ENCODE data around the gene SPAAR. TPM values are rescaled to one million over a fixed set of nuclear protein-coding genes. Genes with fewer than 3 reads are reported as not detected.

SPAAR gene
- polyA plus RNA-seq, 2 of the 4 experiments (the other 2 are of a cell fraction): not detected

DNA sequence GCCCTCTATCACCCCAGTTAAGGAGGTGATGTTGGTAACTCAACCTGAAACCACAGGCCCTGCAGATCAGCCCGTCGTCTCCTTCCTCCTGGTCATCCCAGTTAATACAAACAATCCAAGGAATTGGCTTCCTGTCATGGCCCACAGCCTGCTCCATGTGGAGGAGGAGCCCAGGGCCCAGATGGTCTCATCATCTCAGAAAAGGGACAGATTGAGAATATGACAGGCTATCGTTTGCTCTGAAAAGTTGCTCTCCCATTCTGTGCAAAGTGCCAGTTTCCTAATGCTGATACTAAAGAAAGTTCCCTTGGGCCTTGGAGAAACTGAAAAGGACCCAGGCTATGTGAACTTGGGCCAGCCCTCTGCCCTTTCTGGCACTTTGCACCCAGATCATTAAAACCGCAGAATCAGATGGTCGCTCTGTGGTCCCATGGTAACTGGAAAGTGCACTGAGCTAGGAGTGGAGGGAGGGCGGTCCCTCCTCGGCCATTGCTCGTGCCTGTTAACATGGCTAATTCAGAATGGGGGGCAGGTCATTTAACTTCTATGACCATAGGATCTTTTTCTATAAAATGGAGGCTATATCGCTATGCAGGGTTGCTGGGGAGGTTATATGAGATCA lies 675 bp upstream of the SPAAR start:
- 73% methylated on average over 9 of the region's 9 CpGs for WGBS (ENCODE audit: missing lambda C conversion rate)
- CTCF ChIA-PET: interaction anchor here (1.0 to 13.7 kb wide), 8 partner anchors 10 to 325 kb away, joined by 3 to 243 read pairs (median 12); no protein-coding TSS in a partner anchor
- Histone ChIP-seq H3K9me3 (no peaks in the 10 kb centered on the region), H3K4me3 (peak overlapping the region; percentile 12; the same call in 1 of the 3 replicates), H3K27ac (peak overlapping the region; percentile 93 to 99), H3K4me1 (peaks cover 56% of the 10 kb centered on the region), H3K4me2 (peak overlapping the region; percentile 68)
- ATAC-seq (no peak), DNase-seq (ENCODE audit: low read depth in 1 of 2, low spot score in 1 of 2) (no peak), FAIRE-seq (no peak)
- POLR2A ChIA-PET: no interaction called here
- TF ChIP-seq HOXA7 (CRISPR knock-in tag; IDR thresholded peaks at IDR 0.05) (no peak), FOSB (CRISPR knock-in tag; IDR thresholded peaks at IDR 0.05) (no peak), PHF8 (IDR thresholded peaks at IDR 0.05; ENCODE audit: borderline replicate concordance, low read depth) (no peak), MAFK (IDR thresholded peaks at IDR 0.05; ENCODE audit: partially characterized antibody) (no peak), RNF2 (IDR thresholded peaks at IDR 0.05; ENCODE audit: borderline replicate concordance, low read depth) (no peak)
- TF ChIP-seq, protein P1, sequence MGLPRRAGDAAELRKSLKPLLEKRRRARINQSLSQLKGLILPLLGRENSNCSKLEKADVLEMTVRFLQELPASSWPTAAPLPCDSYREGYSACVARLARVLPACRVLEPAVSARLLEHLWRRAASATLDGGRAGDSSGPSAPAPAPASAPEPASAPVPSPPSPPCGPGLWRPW (IDR thresholded peaks at IDR 0.05): no peak
- TF ChIP-seq, protein P2, sequence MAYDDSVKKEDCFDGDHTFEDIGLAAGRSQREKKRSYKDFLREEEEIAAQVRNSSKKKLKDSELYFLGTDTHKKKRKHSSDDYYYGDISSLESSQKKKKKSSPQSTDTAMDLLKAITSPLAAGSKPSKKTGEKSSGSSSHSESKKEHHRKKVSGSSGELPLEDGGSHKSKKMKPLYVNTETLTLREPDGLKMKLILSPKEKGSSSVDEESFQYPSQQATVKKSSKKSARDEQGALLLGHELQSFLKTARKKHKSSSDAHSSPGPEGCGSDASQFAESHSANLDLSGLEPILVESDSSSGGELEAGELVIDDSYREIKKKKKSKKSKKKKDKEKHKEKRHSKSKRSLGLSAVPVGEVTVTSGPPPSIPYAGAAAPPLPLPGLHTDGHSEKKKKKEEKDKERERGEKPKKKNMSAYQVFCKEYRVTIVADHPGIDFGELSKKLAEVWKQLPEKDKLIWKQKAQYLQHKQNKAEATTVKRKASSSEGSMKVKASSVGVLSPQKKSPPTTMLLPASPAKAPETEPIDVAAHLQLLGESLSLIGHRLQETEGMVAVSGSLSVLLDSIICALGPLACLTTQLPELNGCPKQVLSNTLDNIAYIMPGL (CRISPR knock-in tag; IDR thresholded peaks at IDR 0.05; ENCODE audit: borderline replicate concordance): no peak

DNA sequence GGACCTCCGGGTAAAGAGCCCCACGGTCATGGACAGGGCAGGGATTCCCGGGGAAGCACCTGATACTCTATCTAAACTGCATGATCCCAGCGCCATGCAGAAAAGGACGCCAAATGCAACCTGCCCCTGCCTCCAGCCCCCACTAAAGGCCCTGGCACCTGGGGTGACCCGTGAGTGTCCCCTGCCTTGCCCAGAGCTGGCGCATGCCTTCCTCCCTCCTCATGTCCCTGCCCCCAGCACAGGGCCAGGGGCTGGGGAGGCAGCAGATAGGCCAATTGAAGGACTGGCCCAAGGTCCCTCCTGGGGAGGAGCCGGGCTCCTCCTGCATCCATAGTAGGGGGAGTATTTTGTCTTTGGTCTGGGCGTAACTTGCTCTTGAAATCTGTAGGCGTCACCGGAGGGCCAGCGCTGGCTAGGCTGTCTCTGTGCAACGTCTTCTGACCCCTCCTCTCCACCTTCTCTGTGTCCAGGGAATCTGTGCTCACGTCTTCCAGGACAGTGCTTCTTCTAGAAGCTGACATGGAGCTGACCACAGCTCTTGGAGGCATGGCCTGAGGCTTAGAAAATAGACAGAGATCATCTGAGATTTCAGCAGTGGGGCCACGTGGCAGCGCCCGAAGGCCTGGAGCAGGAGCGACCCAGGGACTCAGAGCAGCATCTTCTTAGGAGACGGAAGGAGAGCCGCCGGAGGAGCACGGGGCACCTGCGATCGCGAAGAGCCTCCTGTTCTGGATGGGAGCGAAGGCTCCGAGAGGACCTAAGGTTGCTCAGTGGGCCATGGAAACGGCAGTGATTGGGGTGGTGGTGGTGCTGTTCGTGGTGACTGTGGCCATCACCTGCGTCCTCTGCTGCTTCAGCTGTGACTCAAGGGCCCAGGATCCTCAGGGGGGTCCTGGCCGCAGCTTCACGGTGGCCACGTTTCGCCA lies 660 bp downstream of the SPAAR start:
- no peaks in the 10 kb centered on the region for H3K9me3 ChIP-seq
- no peak overlapping the region for H3K4me2 ChIP-seq
- peak overlapping the region; percentile 93 to 99 for H3K27ac ChIP-seq
- ATAC-seq (no peak), FAIRE-seq (no peak), DNase-seq (ENCODE audit: low read depth in 1 of 2, low spot score in 1 of 2) (no peak)
- TF ChIP-seq, protein P3, sequence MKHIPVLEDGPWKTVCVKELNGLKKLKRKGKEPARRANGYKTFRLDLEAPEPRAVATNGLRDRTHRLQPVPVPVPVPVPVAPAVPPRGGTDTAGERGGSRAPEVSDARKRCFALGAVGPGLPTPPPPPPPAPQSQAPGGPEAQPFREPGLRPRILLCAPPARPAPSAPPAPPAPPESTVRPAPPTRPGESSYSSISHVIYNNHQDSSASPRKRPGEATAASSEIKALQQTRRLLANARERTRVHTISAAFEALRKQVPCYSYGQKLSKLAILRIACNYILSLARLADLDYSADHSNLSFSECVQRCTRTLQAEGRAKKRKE (CRISPR knock-in tag; IDR thresholded peaks at IDR 0.05; ENCODE audit: low read depth): no peak
- TF ChIP-seq, protein P2 (CRISPR knock-in tag; IDR thresholded peaks at IDR 0.05; ENCODE audit: borderline replicate concordance): no peak
- TF ChIP-seq CHD2 (IDR thresholded peaks at IDR 0.05; ENCODE audit: low read length, partially characterized antibody): no peak
- no peak for TF ChIP-seq KDM1A (IDR thresholded peaks at IDR 0.05; ENCODE audit: low read depth)
- TF ChIP-seq CHD4 (IDR thresholded peaks at IDR 0.05; ENCODE audit: borderline replicate concordance): no peak
- no peak for TF ChIP-seq HOXB5 (CRISPR knock-in tag; IDR thresholded peaks at IDR 0.05)
- TF ChIP-seq SREBF2 (IDR thresholded peaks at IDR 0.05): no peak
- TF ChIP-seq NPAS2 (CRISPR knock-in tag; IDR thresholded peaks at IDR 0.05; ENCODE audit: borderline replicate concordance): no peak
- TF ChIP-seq POLR2A (IDR thresholded peaks at IDR 0.05; ENCODE audit: low read length): no peak
- no peak for TF ChIP-seq ESRRA (IDR thresholded peaks at IDR 0.05; ENCODE audit: borderline replicate concordance, low read length)
- TF ChIP-seq HEYL (CRISPR knock-in tag; IDR thresholded peaks at IDR 0.05): no peak
- no peak for TF ChIP-seq HOXA7 (CRISPR knock-in tag; IDR thresholded peaks at IDR 0.05)
- TF ChIP-seq ZC3H11A (IDR thresholded peaks at IDR 0.05): no peak
- TF ChIP-seq, protein P4, sequence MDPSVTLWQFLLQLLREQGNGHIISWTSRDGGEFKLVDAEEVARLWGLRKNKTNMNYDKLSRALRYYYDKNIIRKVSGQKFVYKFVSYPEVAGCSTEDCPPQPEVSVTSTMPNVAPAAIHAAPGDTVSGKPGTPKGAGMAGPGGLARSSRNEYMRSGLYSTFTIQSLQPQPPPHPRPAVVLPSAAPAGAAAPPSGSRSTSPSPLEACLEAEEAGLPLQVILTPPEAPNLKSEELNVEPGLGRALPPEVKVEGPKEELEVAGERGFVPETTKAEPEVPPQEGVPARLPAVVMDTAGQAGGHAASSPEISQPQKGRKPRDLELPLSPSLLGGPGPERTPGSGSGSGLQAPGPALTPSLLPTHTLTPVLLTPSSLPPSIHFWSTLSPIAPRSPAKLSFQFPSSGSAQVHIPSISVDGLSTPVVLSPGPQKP (IDR thresholded peaks at IDR 0.05; ENCODE audit: low read depth, low read length): no peak
- TF ChIP-seq MYC (IDR thresholded peaks at IDR 0.05; ENCODE audit: borderline replicate concordance, low read length): no peak
- TF ChIP-seq RNF2 (IDR thresholded peaks at IDR 0.05; ENCODE audit: borderline replicate concordance, low read depth): no peak
- no peak for TF ChIP-seq NR3C1 (IDR thresholded peaks at IDR 0.05)
- no peak for TF ChIP-seq ZSCAN20 (CRISPR knock-in tag; IDR thresholded peaks at IDR 0.05)
- 94% methylated on average over 30 of the region's 34 CpGs for WGBS (ENCODE audit: missing lambda C conversion rate)
- no peak overlapping the region for H3K4me3 ChIP-seq
- ChIA-PET POLR2A (no interaction called here), CTCF (interaction anchor here (0.6 to 13.7 kb wide), 32 partner anchors 7 to 327 kb away, joined by 3 to 243 read pairs (median 4); partner anchors contain the start of genes HINT2, SPAG8 and TMEM8B)
- peaks cover 58% of the 10 kb centered on the region for H3K4me1 ChIP-seq

Measured in A549 (cell line).